ENCODE data around the gene CCT6B. TPM values are rescaled to one million over a fixed set of nuclear protein-coding genes. Genes with fewer than 3 reads are reported as not detected.
"Not testable (repeated sequence)": the region's sequence is repeated elsewhere in the genome, so short reads cannot be mapped to it uniquely, and the experiment has no call there.

CCT6B gene
- total and polyA plus RNA-seq, 9 donors, result 1.7 to 5.8 (median 3.8) TPM

- H3K27ac ChIP-seq, result no peak overlapping the region
- no peak for DNase-seq
- no peaks in the 10 kb centered on the region for H3K27me3 ChIP-seq
- WGBS, 3 donors, result 92 to 95% (median 94%) methylated on average over 7 of the region's 7 CpGs
- no peaks in the 10 kb centered on the region for H3K36me3 ChIP-seq
- intact Hi-C loops (cut with DNase I), result no loop called here
- no peaks in the 10 kb centered on the region for H3K9me3 ChIP-seq
- H3K4me1 ChIP-seq (ENCODE audit: insufficient read depth), result peaks cover 8% of the 10 kb centered on the region
- TF ChIP-seq CTCF (IDR thresholded peaks at IDR 0.05) (no peak), EP300 (IDR thresholded peaks at IDR 0.05) (no peak), POLR2A (IDR thresholded peaks at IDR 0.05) (no peak)
- no peak overlapping the region for H3K4me3 ChIP-seq
These were observed 17.9 kb upstream of the CCT6B start for GRCh38 chr17:34979153-34979552.

- Histone ChIP-seq H3K4me3 (no peak overlapping the region), H3K36me3 (no peaks in the 10 kb centered on the region), H3K9me3 (no peaks in the 10 kb centered on the region), H3K4me1 (ENCODE audit: insufficient read depth) (peaks cover 2% of the 10 kb centered on the region), H3K27me3 (no peaks in the 10 kb centered on the region), H3K27ac (no peak overlapping the region)
- TF ChIP-seq POLR2A (IDR thresholded peaks at IDR 0.05) (no peak), EP300 (IDR thresholded peaks at IDR 0.05) (no peak)
- WGBS, 3 donors, result 85 to 87% (median 86%) methylated on average over 3 of the region's 3 CpGs
- intact Hi-C loops (cut with DNase I), result no loop called here
- DNase-seq, result no peak
These were observed 13.8 kb upstream of the CCT6B start for GRCh38 chr17:34974794-34975785.

- H3K36me3 ChIP-seq, result no peaks in the 10 kb centered on the region
- no peak overlapping the region for H3K27ac ChIP-seq
- TF ChIP-seq EP300 (IDR thresholded peaks at IDR 0.05) (no peak), CTCF (IDR thresholded peaks at IDR 0.05) (no peak), POLR2A (IDR thresholded peaks at IDR 0.05) (no peak)
- H3K27me3 ChIP-seq, result no peaks in the 10 kb centered on the region
- H3K9me3 ChIP-seq, result no peaks in the 10 kb centered on the region
- no peaks in the 10 kb centered on the region for H3K4me1 ChIP-seq (ENCODE audit: insufficient read depth)
- H3K4me3 ChIP-seq, result no peak overlapping the region
- WGBS, 3 donors, result 32 to 62% (median 59%) methylated on average over 2 of the region's 2 CpGs
- DNase-seq, result no peak
- intact Hi-C loops (cut with DNase I), result no loop called here
These were observed 12.9 kb upstream of the CCT6B start for GRCh38 chr17:34974179-34974578.

GRCh38 chr17:34958438-34958837 lies 2.8 kb downstream of the CCT6B start:
- no peak for DNase-seq
- Histone ChIP-seq H3K36me3 (no peaks in the 10 kb centered on the region), H3K4me3 (no peak overlapping the region), H3K9me3 (no peaks in the 10 kb centered on the region), H3K4me1 (ENCODE audit: insufficient read depth) (peaks cover 5% of the 10 kb centered on the region), H3K27ac (no peak overlapping the region), H3K27me3 (no peaks in the 10 kb centered on the region)
- 56 to 84% (median 73%) methylated on average over 1 of the region's 1 CpG for WGBS, 3 donors
- intact Hi-C loops (cut with DNase I), result no loop called here
- TF ChIP-seq EP300 (IDR thresholded peaks at IDR 0.05) (no peak), POLR2A (IDR thresholded peaks at IDR 0.05) (no peak), CTCF (IDR thresholded peaks at IDR 0.05) (no peak)

- H3K4me3 ChIP-seq; intact Hi-C loops (cut with DNase I); H3K27me3 ChIP-seq; H3K4me1 ChIP-seq (ENCODE audit: insufficient read depth); H3K27ac ChIP-seq; H3K9me3 ChIP-seq; H3K36me3 ChIP-seq; DNase-seq: not testable (repeated sequence)
- WGBS, 3 donors, result 91 to 97% (median 93%) methylated on average over 4 of the region's 4 CpGs
These were observed 10.5 kb downstream of the CCT6B start for GRCh38 chr17:34950780-34951179.
